Measurements from ENCODE around the gene CRYAA.
"Not testable (repeated sequence)": the region's sequence is repeated elsewhere in the genome, so short reads cannot be mapped to it uniquely, and the experiment has no call there.

Gene CRYAA

DNA sequence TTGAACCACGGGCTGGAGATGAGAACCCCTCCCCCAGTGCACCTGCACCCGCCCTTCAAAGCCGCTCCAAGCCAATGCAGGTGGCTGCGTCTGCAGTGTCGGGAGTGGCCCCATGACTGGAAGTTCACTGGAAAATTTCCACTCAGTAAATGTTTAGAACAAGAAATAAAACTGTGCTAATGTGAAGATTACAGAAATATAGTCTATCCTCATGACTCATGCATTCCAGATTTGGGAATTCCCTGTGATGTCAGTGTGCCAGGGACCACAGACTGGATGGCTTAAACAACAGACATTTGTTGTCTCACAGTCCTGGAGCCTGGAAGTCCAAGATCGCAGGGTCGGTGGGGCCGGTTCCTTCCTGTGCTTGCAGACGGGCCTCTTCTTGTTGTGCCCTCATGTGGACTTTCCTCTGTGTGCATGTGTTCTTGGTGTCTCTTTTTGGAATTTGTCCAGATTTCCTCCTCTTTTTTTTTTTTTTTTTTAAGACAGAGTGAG lies 6.1 kb upstream of the CRYAA start:
- H3K36me3 ChIP-seq (ENCODE audit: control insufficient read depth, insufficient read depth, low read length); H3K27me3 ChIP-seq (ENCODE audit: control insufficient read depth, insufficient read depth, low read length); H3K4me3 ChIP-seq (ENCODE audit: low read depth, low read length); H3K9ac ChIP-seq (ENCODE audit: low read depth, low read length); H3K9me3 ChIP-seq (ENCODE audit: control insufficient read depth, insufficient read depth, low read length); H3K4me1 ChIP-seq (ENCODE audit: control insufficient read depth, insufficient read depth, low read length); H3K27ac ChIP-seq (ENCODE audit: low read depth, low read length): not testable (repeated sequence)

DNA sequence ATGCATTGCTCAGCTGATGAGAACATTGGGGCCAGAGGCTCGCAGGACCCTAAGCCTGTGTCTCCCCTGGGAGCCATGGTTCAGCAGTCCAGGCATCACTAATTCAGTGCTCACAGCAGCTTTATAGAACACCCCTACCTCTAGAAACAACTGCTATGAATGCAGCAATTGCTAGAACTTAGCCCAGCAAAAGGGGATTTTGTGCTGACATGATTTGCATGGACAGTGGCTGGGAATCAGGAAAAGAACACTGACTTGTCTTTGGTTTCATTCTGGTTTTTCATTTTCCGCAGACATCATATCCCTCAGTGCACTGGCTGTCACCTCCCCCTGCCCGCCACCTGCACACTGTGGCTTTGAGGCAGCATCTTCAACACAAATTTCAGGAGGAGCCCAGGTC lies 4.0 kb upstream of the CRYAA start:
- H3K27me3 ChIP-seq (ENCODE audit: control insufficient read depth, insufficient read depth, low read length); H3K4me1 ChIP-seq (ENCODE audit: control insufficient read depth, insufficient read depth, low read length); H3K27ac ChIP-seq (ENCODE audit: low read depth, low read length); H3K36me3 ChIP-seq (ENCODE audit: control insufficient read depth, insufficient read depth, low read length); H3K9ac ChIP-seq (ENCODE audit: low read depth, low read length); H3K9me3 ChIP-seq (ENCODE audit: control insufficient read depth, insufficient read depth, low read length); H3K4me3 ChIP-seq (ENCODE audit: low read depth, low read length): not testable (repeated sequence)

DNA sequence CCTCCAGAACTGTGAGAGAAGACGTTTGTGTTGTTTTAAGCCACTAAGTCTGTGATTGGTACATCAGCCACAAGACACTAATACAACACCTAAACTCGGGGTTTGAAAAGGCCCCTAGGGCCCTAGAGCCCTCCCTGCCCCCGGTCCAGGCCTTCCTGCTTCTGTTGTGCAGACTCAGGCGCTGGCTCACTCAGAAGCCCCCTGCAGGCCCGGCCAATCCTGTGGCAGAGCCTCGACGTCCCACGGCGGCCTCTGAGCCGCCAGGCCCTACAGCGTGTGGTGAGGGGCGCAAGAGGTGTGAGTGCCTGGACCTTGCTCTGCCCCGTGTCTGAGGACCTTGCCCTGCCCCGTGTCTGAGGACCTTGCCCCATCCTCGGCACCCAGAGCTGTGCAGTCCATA lies 3.1 kb upstream of the CRYAA start:
- not testable (repeated sequence) for H3K36me3 ChIP-seq (ENCODE audit: control insufficient read depth, insufficient read depth, low read length); H3K4me1 ChIP-seq (ENCODE audit: control insufficient read depth, insufficient read depth, low read length); H3K9me3 ChIP-seq (ENCODE audit: control insufficient read depth, insufficient read depth, low read length); H3K4me3 ChIP-seq (ENCODE audit: low read depth, low read length); H3K27me3 ChIP-seq (ENCODE audit: control insufficient read depth, insufficient read depth, low read length); H3K27ac ChIP-seq (ENCODE audit: low read depth, low read length); H3K9ac ChIP-seq (ENCODE audit: low read depth, low read length)

DNA sequence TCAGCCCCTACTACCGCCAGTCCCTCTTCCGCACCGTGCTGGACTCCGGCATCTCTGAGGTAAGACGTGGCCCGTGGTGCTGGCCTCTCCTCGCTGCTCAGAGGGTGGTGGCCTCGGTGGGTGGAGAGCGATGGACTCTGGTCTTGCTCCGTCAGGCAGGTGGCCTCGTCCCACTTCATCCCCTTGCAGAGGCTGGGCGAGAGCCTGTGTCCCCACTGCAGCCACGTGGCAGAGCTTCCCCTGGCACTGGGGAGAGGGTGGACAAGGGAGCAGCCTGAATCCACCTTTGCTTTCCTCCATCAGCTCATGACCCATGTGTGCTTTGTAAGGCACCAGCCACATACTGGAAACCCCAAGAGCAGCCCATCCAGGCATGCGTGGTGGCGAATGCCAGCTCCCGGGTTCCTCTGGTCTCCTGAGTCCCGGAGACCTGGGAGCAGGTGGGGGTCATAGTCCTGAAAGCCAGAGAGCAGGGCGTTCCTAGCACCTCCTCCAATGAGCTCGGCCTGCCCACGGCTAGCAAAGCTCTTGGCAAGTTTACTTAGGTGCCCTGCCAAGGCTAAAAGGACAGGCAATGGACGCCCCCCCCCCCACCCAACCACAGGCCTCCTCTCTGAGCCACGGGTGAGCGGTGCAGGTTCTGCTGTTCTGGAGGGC lies 550 bp downstream of the CRYAA start:
- H3K9me3 ChIP-seq (ENCODE audit: control insufficient read depth, insufficient read depth, low read length); H3K4me1 ChIP-seq (ENCODE audit: control insufficient read depth, insufficient read depth, low read length); H3K9ac ChIP-seq (ENCODE audit: low read depth, low read length); H3K4me3 ChIP-seq (ENCODE audit: low read depth, low read length); H3K27me3 ChIP-seq (ENCODE audit: control insufficient read depth, insufficient read depth, low read length); H3K27ac ChIP-seq (ENCODE audit: low read depth, low read length); H3K36me3 ChIP-seq (ENCODE audit: control insufficient read depth, insufficient read depth, low read length): not testable (repeated sequence)

- H3K9me3 ChIP-seq (ENCODE audit: control insufficient read depth, insufficient read depth, low read length); H3K4me3 ChIP-seq (ENCODE audit: low read depth, low read length); H3K9ac ChIP-seq (ENCODE audit: low read depth, low read length); H3K27me3 ChIP-seq (ENCODE audit: control insufficient read depth, insufficient read depth, low read length); H3K4me1 ChIP-seq (ENCODE audit: control insufficient read depth, insufficient read depth, low read length); H3K36me3 ChIP-seq (ENCODE audit: control insufficient read depth, insufficient read depth, low read length); H3K27ac ChIP-seq (ENCODE audit: low read depth, low read length): not testable (repeated sequence)
Observed at GRCh38 chr21:43169891-43170290, 1.1 kb downstream of the CRYAA start.

DNA sequence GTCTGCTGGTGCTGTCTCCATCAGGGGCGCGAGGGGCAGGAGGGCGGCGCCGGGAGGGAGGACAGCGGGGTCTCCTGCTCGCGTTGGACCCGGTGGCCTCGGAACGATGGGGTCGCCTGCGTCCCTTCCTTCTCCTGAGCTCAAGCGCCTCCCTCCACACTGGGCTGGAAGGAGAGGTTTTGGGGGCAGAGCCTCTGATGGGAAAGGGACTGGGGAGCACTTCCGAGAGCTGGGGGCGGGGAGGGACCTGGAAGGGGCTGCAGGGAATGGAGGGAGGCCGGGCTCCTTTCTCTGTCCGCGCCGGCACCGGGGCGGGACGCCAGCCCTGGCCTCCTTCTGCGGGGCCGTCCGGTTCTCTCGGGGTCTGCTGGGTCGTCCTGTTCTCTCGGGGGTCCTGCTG lies 4.0 kb downstream of the CRYAA start:
- not testable (repeated sequence) for H3K4me3 ChIP-seq (ENCODE audit: low read depth, low read length); H3K9me3 ChIP-seq (ENCODE audit: control insufficient read depth, insufficient read depth, low read length); H3K9ac ChIP-seq (ENCODE audit: low read depth, low read length); H3K27ac ChIP-seq (ENCODE audit: low read depth, low read length); H3K36me3 ChIP-seq (ENCODE audit: control insufficient read depth, insufficient read depth, low read length); H3K27me3 ChIP-seq (ENCODE audit: control insufficient read depth, insufficient read depth, low read length); H3K4me1 ChIP-seq (ENCODE audit: control insufficient read depth, insufficient read depth, low read length)

- not testable (repeated sequence) for H3K27ac ChIP-seq (ENCODE audit: low read depth, low read length); H3K4me1 ChIP-seq (ENCODE audit: control insufficient read depth, insufficient read depth, low read length); H3K27me3 ChIP-seq (ENCODE audit: control insufficient read depth, insufficient read depth, low read length); H3K9me3 ChIP-seq (ENCODE audit: control insufficient read depth, insufficient read depth, low read length); H3K36me3 ChIP-seq (ENCODE audit: control insufficient read depth, insufficient read depth, low read length); H3K9ac ChIP-seq (ENCODE audit: low read depth, low read length); H3K4me3 ChIP-seq (ENCODE audit: low read depth, low read length)
Observed at GRCh38 chr21:43173438-43173837, 4.6 kb downstream of the CRYAA start.

GRCh38 chr21:43173930-43174329 lies 5.1 kb downstream of the CRYAA start:
- not testable (repeated sequence) for H3K27ac ChIP-seq (ENCODE audit: low read depth, low read length); H3K4me3 ChIP-seq (ENCODE audit: low read depth, low read length); H3K27me3 ChIP-seq (ENCODE audit: control insufficient read depth, insufficient read depth, low read length); H3K4me1 ChIP-seq (ENCODE audit: control insufficient read depth, insufficient read depth, low read length); H3K9me3 ChIP-seq (ENCODE audit: control insufficient read depth, insufficient read depth, low read length); H3K9ac ChIP-seq (ENCODE audit: low read depth, low read length); H3K36me3 ChIP-seq (ENCODE audit: control insufficient read depth, insufficient read depth, low read length)

- H3K4me3 ChIP-seq (ENCODE audit: low read depth, low read length); H3K9me3 ChIP-seq (ENCODE audit: control insufficient read depth, insufficient read depth, low read length); H3K9ac ChIP-seq (ENCODE audit: low read depth, low read length); H3K27me3 ChIP-seq (ENCODE audit: control insufficient read depth, insufficient read depth, low read length); H3K36me3 ChIP-seq (ENCODE audit: control insufficient read depth, insufficient read depth, low read length); H3K4me1 ChIP-seq (ENCODE audit: control insufficient read depth, insufficient read depth, low read length); H3K27ac ChIP-seq (ENCODE audit: low read depth, low read length): not testable (repeated sequence)
Observed at GRCh38 chr21:43174998-43175397, 6.2 kb downstream of the CRYAA start.

GRCh38 chr21:43176621-43177020 lies 7.8 kb downstream of the CRYAA start:
- H3K4me1 ChIP-seq (ENCODE audit: control insufficient read depth, insufficient read depth, low read length); H3K9ac ChIP-seq (ENCODE audit: low read depth, low read length); H3K27ac ChIP-seq (ENCODE audit: low read depth, low read length); H3K27me3 ChIP-seq (ENCODE audit: control insufficient read depth, insufficient read depth, low read length); H3K36me3 ChIP-seq (ENCODE audit: control insufficient read depth, insufficient read depth, low read length); H3K4me3 ChIP-seq (ENCODE audit: low read depth, low read length); H3K9me3 ChIP-seq (ENCODE audit: control insufficient read depth, insufficient read depth, low read length): not testable (repeated sequence)

DNA sequence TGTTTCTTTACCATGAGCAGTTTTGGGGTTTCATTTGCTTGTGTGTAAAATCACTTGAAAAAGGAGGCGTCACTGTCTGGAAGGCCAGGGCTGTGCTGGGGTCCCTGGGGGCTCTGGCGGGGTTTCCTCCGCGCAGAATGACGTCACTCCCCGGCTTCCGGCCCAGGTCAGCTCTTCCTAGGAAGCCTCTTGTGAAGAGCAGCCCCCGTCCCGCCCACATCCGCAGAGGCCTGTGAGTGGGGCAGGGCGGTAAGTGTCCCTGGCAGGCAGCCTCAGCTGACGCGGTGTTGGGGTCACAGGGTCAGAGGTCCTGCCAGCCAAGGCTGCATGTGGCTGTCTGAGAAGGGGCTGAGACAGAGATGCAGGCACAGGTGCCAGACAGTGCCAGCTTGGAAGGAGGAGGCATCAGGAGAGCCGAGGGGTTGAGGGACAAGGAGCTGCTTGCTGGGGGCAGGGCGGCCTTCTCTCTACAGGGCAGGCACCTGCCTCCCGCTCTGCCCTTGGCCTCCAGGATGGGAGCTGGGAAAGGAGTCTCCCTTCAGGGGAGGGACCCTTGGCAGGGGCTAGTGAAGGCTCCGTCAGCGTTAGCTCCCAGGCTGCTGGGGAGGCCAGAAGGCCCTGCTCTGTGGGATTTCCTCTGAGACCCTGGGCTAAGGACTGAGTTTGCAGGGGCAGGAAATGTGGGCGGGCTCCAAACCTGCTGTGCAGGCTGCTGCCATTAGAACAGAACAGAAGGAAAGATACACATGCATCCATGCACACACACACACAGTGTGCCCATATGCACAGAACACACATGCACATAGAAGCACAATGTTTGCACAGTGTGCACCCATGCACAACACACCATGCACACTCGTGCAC lies 8.5 kb downstream of the CRYAA start:
- H3K9ac ChIP-seq (ENCODE audit: low read depth, low read length); H3K27me3 ChIP-seq (ENCODE audit: control insufficient read depth, insufficient read depth, low read length); H3K36me3 ChIP-seq (ENCODE audit: control insufficient read depth, insufficient read depth, low read length); H3K9me3 ChIP-seq (ENCODE audit: control insufficient read depth, insufficient read depth, low read length); H3K4me1 ChIP-seq (ENCODE audit: control insufficient read depth, insufficient read depth, low read length); H3K27ac ChIP-seq (ENCODE audit: low read depth, low read length); H3K4me3 ChIP-seq (ENCODE audit: low read depth, low read length): not testable (repeated sequence)
